ENCODE data around the gene SEPTIN5. TPM values are rescaled to one million over a fixed set of nuclear protein-coding genes. Genes with fewer than 3 reads are reported as not detected.
"Not testable (repeated sequence)": the region's sequence is repeated elsewhere in the genome, so short reads cannot be mapped to it uniquely, and the experiment has no call there.

The SEPTIN5 gene
- total RNA-seq, 1 experiment from 2014 or later, result not detected

DNA sequence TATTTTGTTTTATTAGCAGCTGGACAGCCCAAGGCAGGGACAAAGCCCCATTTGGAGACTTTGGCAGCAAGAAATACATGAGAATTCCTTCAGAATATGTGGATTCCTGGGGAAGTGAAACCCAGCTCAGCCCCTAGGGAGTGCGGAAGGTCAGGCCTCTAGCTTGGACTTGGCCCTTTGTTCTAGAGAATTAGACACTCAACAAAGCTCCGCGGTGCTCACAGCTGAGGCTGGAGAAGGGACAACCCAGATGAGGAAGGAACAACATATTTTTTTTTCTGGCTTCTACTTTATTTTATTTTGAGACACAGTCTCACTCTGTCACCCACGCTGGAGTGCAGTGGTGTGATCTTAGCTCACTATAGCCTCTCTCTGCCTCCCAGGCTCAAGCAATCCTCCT is 44.7 kb upstream of the SEPTIN5 start:
- Histone ChIP-seq H3K9me3 (ENCODE audit: low read length) (no peaks in the 10 kb centered on the region), H3K27me3 (ENCODE audit: low read length) (no peaks in the 10 kb centered on the region), H4K20me1 (ENCODE audit: insufficient read depth, low read depth, low read length) (no peaks in the 10 kb centered on the region), H3K4me1 (ENCODE audit: low read length) (no peaks in the 10 kb centered on the region), H3K9me2 (replicated peaks; ENCODE audit: insufficient read depth, low read length) (no peaks in the 10 kb centered on the region), H3K36me3 (ENCODE audit: insufficient read depth, low read length) (no peaks in the 10 kb centered on the region), H3K4me2 (ENCODE audit: low read depth, low read length, poor library complexity, severe bottlenecking) (no peak overlapping the region), H3K79me2 (ENCODE audit: low read length) (no peaks in the 10 kb centered on the region), H2AFZ (ENCODE audit: low read length) (no peak overlapping the region), H3K4me3 (ENCODE audit: low read length) (no peak overlapping the region), H3K27ac (ENCODE audit: low read length) (no peak overlapping the region), H3K9ac (ENCODE audit: low read length) (no peak overlapping the region)
- no peak for DNase-seq

DNA sequence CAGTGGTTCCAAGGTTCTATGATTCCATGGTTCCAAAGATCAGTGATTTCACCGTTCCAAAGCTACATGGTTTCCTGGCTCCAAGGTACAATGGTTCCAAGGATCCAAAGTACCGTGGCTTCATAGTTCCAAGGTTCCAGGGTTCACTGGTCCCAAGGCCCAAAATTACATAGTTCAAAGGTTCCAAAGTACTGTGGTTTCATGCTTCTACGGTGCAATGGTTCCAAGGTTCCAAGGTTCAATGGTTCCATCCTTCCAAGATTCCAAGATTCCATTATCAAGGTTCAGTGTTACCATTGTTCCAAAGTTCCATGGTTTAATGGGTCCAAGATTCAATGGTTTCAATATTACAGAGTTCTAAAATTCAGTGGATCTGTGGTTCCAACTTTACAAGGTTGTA is 43.0 kb upstream of the SEPTIN5 start:
- no peaks in the 10 kb centered on the region for H3K27me3 ChIP-seq (ENCODE audit: low read length)
- H3K4me3 ChIP-seq (ENCODE audit: low read length), result no peak overlapping the region
- H3K9me3 ChIP-seq (ENCODE audit: low read length), result no peaks in the 10 kb centered on the region
- H3K4me1 ChIP-seq (ENCODE audit: low read length), result no peaks in the 10 kb centered on the region
- H3K27ac ChIP-seq (ENCODE audit: low read length), result no peak overlapping the region
- no peak overlapping the region for H2AFZ ChIP-seq (ENCODE audit: low read length)
- no peak overlapping the region for H3K9ac ChIP-seq (ENCODE audit: low read length)
- no peaks in the 10 kb centered on the region for H3K36me3 ChIP-seq (ENCODE audit: insufficient read depth, low read length)
- H3K4me2 ChIP-seq (ENCODE audit: low read depth, low read length, poor library complexity, severe bottlenecking), result no peak overlapping the region
- DNase-seq, result no peak
- no peaks in the 10 kb centered on the region for H3K9me2 ChIP-seq (replicated peaks; ENCODE audit: insufficient read depth, low read length)
- no peaks in the 10 kb centered on the region for H3K79me2 ChIP-seq (ENCODE audit: low read length)
- H4K20me1 ChIP-seq (ENCODE audit: insufficient read depth, low read depth, low read length), result no peaks in the 10 kb centered on the region

DNA sequence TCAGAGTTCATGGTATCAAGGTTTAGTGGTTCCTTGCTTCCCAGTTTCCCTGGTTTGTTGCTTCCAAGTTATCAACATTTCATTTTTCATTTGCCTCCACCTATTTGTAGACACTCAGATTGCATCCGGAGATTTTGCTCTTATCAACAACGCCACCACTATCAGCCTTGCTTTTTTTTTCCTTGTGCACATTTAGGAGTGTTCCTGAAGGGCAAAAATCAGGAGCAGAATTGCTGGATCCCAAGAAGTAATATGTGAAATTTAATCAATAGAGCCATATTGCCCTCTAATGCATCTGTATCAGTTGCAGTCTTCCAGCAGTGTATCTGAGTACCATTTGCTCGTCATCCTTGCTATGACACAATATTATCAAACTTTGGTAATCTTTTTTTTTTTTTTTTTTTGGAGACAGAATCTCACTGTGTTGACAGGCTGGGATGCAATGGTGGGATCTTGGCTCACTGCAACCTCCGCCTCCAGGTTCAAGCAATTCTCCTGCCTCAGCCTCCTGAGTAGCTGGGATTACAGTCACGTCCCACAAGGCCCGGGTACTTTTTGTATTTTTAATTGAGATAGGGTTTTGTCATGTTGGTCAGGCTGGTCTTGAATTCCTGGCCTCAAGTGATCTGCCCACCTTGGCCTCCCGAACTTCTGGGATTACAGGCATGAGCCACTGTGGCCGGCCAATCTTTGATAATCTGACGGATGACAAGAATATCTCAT is 42.1 kb upstream of the SEPTIN5 start:
- Histone ChIP-seq H2AFZ (ENCODE audit: low read length) (no peak overlapping the region), H3K4me2 (ENCODE audit: low read depth, low read length, poor library complexity, severe bottlenecking) (no peak overlapping the region), H3K4me3 (ENCODE audit: low read length) (no peak overlapping the region), H3K36me3 (ENCODE audit: insufficient read depth, low read length) (no peaks in the 10 kb centered on the region), H3K79me2 (ENCODE audit: low read length) (no peaks in the 10 kb centered on the region), H3K4me1 (ENCODE audit: low read length) (no peaks in the 10 kb centered on the region), H3K9me2 (replicated peaks; ENCODE audit: insufficient read depth, low read length) (no peaks in the 10 kb centered on the region), H3K9me3 (ENCODE audit: low read length) (no peaks in the 10 kb centered on the region), H3K27me3 (ENCODE audit: low read length) (no peaks in the 10 kb centered on the region), H3K27ac (ENCODE audit: low read length) (no peak overlapping the region), H3K9ac (ENCODE audit: low read length) (no peak overlapping the region), H4K20me1 (ENCODE audit: insufficient read depth, low read depth, low read length) (no peaks in the 10 kb centered on the region)
- no peak for DNase-seq

DNA sequence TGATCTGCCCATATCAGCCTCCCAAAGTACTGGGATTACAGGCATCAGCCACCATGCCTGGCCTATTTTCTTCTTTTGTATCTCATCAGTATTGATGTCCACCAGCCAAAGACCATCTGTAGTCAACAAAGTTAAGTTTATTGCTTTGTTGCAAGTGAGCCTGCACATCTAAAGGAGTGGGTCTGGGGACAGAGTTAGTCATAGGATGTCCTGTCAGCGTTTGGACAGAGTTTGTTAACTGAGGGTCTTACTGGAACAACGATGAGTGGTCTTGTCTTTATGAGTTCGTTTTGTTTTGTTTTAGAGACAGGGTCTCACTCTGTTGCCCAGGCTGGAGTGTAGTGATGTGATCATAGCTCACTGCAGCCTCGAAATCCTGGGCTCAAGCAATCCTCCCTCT is 40.6 kb upstream of the SEPTIN5 start:
- H3K9ac ChIP-seq (ENCODE audit: low read length), result no peak overlapping the region
- DNase-seq, result no peak
- no peaks in the 10 kb centered on the region for H3K36me3 ChIP-seq (ENCODE audit: insufficient read depth, low read length)
- H4K20me1 ChIP-seq (ENCODE audit: insufficient read depth, low read depth, low read length), result no peaks in the 10 kb centered on the region
- no peak overlapping the region for H3K4me3 ChIP-seq (ENCODE audit: low read length)
- no peak overlapping the region for H3K27ac ChIP-seq (ENCODE audit: low read length)
- H3K27me3 ChIP-seq (ENCODE audit: low read length), result no peaks in the 10 kb centered on the region
- no peaks in the 10 kb centered on the region for H3K79me2 ChIP-seq (ENCODE audit: low read length)
- H3K4me2 ChIP-seq (ENCODE audit: low read depth, low read length, poor library complexity, severe bottlenecking), result no peak overlapping the region
- H3K4me1 ChIP-seq (ENCODE audit: low read length), result no peaks in the 10 kb centered on the region
- no peaks in the 10 kb centered on the region for H3K9me3 ChIP-seq (ENCODE audit: low read length)
- H2AFZ ChIP-seq (ENCODE audit: low read length), result no peak overlapping the region
- no peaks in the 10 kb centered on the region for H3K9me2 ChIP-seq (replicated peaks; ENCODE audit: insufficient read depth, low read length)

DNA sequence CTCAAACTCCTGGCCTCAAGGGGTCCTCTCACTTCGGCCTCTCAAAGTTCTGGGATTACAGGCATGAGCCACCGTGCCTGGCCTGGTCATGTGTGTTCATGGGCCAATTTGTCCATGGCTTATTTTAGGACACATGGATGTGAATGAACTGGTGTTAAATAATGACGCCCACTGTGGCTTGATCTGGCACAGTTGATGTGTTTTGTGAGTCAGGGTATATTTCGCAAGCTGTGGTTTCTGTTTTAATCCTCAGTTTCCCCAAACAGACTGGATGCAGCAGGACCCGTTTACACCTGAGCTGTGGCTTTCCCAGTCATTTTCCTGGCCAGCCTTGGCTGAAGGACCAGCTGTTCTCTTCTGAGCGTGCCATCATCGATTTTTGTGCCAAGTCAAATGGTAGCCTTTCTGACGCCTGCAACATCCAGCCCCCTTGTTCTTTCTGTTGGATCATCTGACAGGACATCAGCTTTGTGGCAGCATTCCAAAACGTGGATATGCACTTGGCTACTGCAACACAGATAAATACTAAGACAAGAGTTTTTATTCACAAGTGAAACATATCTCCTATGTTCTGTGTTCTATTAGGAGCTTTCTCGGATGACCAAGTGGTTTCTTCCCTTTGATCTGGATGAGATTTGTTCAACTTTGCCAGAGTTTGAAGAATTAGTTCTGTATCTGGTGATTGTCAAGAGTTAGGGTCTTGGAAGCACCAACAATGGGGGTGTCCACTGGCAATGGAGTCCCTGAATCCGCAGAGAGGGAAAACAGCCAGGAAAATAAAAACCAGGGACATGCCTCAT is 40.0 kb upstream of the SEPTIN5 start:
- H3K27ac ChIP-seq (ENCODE audit: low read length), result no peak overlapping the region
- H3K4me1 ChIP-seq (ENCODE audit: low read length), result no peaks in the 10 kb centered on the region
- H3K4me2 ChIP-seq (ENCODE audit: low read depth, low read length, poor library complexity, severe bottlenecking), result no peak overlapping the region
- no peaks in the 10 kb centered on the region for H3K27me3 ChIP-seq (ENCODE audit: low read length)
- no peaks in the 10 kb centered on the region for H3K36me3 ChIP-seq (ENCODE audit: insufficient read depth, low read length)
- no peak for DNase-seq
- H3K4me3 ChIP-seq (ENCODE audit: low read length), result no peak overlapping the region
- H3K9ac ChIP-seq (ENCODE audit: low read length), result no peak overlapping the region
- H4K20me1 ChIP-seq (ENCODE audit: insufficient read depth, low read depth, low read length), result no peaks in the 10 kb centered on the region
- H2AFZ ChIP-seq (ENCODE audit: low read length), result no peak overlapping the region
- H3K9me3 ChIP-seq (ENCODE audit: low read length), result no peaks in the 10 kb centered on the region
- no peaks in the 10 kb centered on the region for H3K79me2 ChIP-seq (ENCODE audit: low read length)
- no peaks in the 10 kb centered on the region for H3K9me2 ChIP-seq (replicated peaks; ENCODE audit: insufficient read depth, low read length)

DNA sequence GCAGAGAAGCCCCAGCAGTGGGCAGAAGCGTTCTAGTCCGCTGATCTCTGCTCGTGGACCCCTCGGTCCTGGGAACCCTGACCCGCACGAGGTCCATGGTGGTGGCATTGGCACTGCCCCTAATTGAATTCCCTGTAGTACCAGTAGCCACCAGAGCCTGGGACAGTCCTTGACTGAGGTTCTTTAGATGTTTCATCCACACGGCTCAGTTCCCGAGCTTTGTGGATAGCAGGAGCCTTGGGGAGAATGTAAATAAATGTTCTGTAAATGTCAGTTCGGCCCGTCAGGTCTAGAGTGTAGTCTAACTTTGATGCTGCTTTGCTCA is 39.4 kb upstream of the SEPTIN5 start:
- DNase-seq, result no peak
- Histone ChIP-seq H3K9ac (ENCODE audit: low read length) (no peak overlapping the region), H4K20me1 (ENCODE audit: insufficient read depth, low read depth, low read length) (no peaks in the 10 kb centered on the region), H3K27ac (ENCODE audit: low read length) (no peak overlapping the region), H3K4me3 (ENCODE audit: low read length) (no peak overlapping the region), H3K9me2 (replicated peaks; ENCODE audit: insufficient read depth, low read length) (no peaks in the 10 kb centered on the region), H3K4me2 (ENCODE audit: low read depth, low read length, poor library complexity, severe bottlenecking) (no peak overlapping the region), H3K79me2 (ENCODE audit: low read length) (no peaks in the 10 kb centered on the region), H3K4me1 (ENCODE audit: low read length) (no peaks in the 10 kb centered on the region), H3K27me3 (ENCODE audit: low read length) (no peaks in the 10 kb centered on the region), H2AFZ (ENCODE audit: low read length) (no peak overlapping the region), H3K9me3 (ENCODE audit: low read length) (no peaks in the 10 kb centered on the region), H3K36me3 (ENCODE audit: insufficient read depth, low read length) (no peaks in the 10 kb centered on the region)

DNA sequence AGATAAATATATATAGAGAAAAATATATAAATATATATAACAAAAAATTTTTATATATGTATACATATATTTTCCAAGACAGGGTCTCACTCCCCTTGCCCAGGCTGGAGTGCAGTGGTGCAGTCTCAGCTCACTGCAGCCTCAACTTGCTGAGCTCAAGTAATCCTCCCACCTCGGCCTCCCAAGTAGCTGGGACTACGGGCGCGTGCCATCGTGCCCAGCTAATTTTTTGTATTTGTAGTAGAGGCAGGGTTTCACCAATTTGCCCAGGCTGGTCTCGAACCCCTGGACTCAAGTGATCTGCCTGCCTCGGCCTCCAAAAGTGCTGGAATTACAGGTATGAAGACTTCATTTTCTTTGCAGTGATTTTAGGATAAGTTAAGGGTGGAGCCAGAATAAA is 38.9 kb upstream of the SEPTIN5 start:
- DNase-seq, result no peak
- Histone ChIP-seq H3K9me2 (replicated peaks; ENCODE audit: insufficient read depth, low read length) (no peaks in the 10 kb centered on the region), H3K4me1 (ENCODE audit: low read length) (no peaks in the 10 kb centered on the region), H3K9ac (ENCODE audit: low read length) (no peak overlapping the region), H3K4me2 (ENCODE audit: low read depth, low read length, poor library complexity, severe bottlenecking) (no peak overlapping the region), H2AFZ (ENCODE audit: low read length) (no peak overlapping the region), H3K27ac (ENCODE audit: low read length) (no peak overlapping the region), H3K36me3 (ENCODE audit: insufficient read depth, low read length) (no peaks in the 10 kb centered on the region), H3K9me3 (ENCODE audit: low read length) (no peaks in the 10 kb centered on the region), H4K20me1 (ENCODE audit: insufficient read depth, low read depth, low read length) (no peaks in the 10 kb centered on the region), H3K4me3 (ENCODE audit: low read length) (no peak overlapping the region), H3K79me2 (ENCODE audit: low read length) (no peaks in the 10 kb centered on the region), H3K27me3 (ENCODE audit: low read length) (no peaks in the 10 kb centered on the region)

DNA sequence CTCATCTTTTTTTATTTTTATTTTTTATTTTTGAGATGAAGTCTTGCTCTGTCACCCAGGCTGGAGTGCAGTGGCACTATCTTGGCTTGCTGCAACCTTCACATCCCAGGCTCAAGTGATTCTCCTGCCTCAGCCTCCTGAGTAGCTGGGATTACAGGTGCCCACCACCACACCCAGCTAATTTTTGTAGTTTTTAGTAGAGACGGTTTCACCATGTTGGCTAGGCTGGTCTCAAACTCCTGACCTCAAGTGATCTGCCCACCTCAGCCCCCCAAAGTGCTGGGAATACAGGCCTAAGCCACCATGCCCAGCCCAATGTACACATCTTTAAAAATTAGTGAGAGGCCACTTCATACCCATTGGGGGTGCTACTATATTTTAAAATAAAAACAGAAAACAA is 37.9 kb upstream of the SEPTIN5 start:
- not testable (repeated sequence) for DNase-seq; H3K27ac ChIP-seq (ENCODE audit: low read length)

More for the DNA sequence above, 37.9 kb upstream of the SEPTIN5 start:
- H3K9me3 ChIP-seq (ENCODE audit: low read length); H3K9me2 ChIP-seq (replicated peaks; ENCODE audit: insufficient read depth, low read length); H3K4me1 ChIP-seq (ENCODE audit: low read length); H3K9ac ChIP-seq (ENCODE audit: low read length); H3K4me3 ChIP-seq (ENCODE audit: low read length); H3K27me3 ChIP-seq (ENCODE audit: low read length); H3K36me3 ChIP-seq (ENCODE audit: insufficient read depth, low read length); H4K20me1 ChIP-seq (ENCODE audit: insufficient read depth, low read depth, low read length); H2AFZ ChIP-seq (ENCODE audit: low read length); H3K4me2 ChIP-seq (ENCODE audit: low read depth, low read length, poor library complexity, severe bottlenecking); H3K79me2 ChIP-seq (ENCODE audit: low read length): not testable (repeated sequence)

All from Karpas-422 (cell line).